DMS 273 (cell line): ENCODE measurements around the gene TMEM94.
"Not testable (repeated sequence)": the region's sequence is repeated elsewhere in the genome, so short reads cannot be mapped to it uniquely, and the experiment has no call there.

Experiments
- DNase-seq: peaks from one replicate; lab custom pipeline; 2025; ENCODE audit not compliant: unreplicated experiment; lab: John Stamatoyannopoulos, UW

The TMEM94 gene

DNA sequence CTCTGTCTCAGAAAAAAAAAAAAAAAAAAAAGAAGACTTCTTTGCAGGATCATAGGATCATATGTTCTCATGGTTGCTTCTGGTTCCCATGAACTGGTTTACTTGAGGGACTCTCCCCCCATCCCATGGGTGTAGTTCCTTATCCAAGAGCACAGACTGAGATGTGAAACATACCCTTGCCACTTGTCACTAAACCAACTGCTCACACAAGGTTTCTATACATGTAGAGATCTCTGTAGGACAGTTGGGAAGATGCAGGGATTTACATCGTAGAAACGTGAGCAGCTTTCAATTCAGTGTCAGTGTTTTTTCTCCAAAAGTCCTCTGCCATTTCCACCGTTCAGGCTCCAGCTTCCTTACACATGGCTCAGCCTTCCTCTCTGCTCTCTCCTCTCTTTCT is 11.1 kb upstream of the TMEM94 start:
- DNase-seq, result no peak

DNA sequence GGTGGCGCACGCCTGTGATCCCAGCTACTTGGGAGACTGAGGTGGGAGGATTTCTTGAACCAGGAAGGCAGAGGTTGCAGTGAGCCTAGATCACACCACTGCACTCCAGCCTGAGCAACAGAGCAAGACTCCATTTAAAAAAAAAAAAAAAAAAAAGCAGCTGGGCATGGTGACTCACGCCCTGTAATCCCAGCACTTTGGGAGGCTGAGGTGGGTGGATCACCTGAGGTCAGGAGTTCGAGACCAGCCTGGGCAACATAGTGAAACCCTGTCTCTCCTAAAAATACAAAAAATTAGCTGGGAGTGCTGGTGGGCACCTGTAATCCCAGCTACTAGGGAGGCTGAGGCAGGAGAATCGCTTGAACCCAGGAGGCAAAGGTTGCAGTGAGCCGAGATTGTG is 10.5 kb upstream of the TMEM94 start:
- DNase-seq, result not testable (repeated sequence)

DNA sequence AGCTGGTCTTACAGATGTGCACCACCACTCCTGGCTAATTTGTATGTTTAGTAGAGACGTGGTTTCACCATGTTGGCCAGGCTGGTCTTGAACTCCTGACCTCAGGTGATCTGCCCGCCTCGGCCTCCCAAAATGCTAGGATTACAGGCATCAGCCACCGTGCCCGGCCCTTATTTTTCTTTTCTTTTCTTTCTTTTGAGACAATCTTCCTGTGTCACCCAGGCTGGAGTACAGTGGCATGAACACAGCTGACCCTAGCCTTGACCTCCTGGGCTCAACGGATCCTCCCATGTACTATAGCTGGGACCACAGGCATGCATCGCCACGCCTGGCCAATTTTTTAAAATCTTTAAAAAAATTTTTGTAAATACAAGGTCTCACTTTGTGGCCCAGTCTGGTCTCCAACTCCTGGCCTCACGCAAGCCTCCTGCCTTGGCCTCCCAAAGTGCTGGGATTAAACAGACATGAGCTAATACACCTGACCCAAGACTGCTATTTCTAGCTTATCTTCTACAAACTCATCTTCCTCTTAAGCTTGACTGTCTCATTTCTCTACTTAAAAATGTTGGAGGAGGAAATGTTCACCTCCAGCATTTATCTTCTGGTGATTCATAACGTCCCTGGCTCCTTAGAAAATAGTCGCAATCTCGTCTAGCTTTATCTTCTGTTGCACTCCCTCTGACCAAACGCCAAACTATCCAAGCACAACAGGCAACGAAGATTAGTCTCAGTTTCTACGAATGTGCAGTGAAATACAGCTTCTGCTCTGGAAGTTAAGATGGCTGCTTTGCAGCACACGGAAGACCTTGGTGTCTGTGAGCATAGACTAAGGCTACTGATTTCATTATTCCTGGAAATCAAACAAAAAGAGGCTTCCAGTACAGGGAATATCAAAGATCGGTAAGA is 8.2 kb upstream of the TMEM94 start:
- no peak for DNase-seq

DNA sequence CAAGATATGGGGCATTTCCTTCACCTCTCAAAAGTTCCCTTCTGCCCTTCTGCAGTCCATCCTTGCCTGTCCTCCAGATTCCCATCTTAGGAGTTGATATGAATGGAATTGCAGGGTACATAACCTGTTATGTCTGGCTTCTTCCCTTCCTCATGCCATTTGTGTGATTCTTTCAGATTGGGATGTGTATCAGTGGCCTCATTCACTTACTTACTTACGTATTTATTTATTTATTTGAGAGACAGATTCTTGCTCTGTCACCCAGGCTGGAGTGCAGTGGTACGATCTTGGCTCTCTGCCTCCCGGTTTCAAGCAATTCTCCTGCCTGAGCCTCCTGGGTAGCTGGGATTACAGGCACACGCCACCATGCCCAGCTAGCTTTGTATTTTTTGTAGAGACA is 6.2 kb upstream of the TMEM94 start:
- DNase-seq, result no peak

DNA sequence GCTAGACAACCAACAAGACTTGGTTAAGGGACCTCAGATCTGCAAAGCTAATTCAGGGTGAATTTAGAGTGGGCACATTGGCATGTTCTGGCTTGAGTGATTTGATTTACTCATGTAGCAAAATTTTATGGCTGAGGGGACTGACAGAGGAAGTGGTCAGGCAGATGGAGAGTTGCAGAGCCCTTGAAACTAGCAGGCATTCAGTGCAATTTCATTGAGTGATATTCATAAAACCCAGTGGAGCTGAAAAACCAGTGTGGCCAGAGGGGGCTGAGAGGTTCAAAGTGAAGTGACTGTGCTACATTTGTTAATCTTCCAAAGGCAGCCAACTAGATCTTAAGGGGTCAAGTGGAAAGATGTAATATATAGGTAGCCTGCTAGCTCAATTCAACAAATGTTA is 2.2 kb upstream of the TMEM94 start:
- DNase-seq, result no peak

DNA sequence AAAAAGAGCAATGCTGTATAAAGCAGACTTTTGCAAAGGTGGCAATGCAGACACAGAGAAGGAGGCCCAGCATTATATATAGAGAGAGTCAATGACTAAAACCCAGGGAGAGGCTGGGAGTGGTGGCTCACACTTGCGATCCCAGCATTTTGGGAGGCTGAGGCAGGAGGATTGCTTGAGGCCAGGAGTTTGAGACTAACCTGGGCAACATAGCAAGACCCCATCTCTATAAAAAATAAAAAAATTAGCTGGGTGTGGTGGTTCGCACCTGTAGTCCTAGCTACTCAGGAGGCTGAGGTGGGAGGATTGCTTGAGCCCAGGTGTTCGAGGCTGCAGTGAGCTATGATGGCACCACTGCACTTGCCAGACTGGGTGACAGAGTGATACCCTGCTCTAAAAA is 1.8 kb upstream of the TMEM94 start:
- not testable (repeated sequence) for DNase-seq

DNA sequence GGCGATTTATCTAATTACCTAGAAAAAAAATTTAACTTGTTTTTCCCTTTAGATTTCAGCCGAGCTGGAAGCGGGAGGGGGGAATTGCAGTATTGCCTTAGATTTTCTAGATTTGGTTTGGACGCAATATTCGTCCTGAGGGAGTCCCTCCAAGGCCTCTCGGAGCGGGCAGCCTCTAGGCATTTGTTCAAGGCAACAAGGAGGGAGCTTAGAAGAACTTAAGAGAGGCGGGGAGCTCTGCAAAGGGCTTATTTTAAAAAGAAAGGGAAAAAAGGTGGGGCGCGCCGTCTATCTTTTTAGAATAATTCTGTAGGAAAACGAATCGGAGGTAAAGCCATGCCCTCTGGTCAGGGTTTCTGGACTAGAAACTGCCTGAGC is 407 bp upstream of the TMEM94 start:
- DNase-seq, result peak; percentile 84

DNA sequence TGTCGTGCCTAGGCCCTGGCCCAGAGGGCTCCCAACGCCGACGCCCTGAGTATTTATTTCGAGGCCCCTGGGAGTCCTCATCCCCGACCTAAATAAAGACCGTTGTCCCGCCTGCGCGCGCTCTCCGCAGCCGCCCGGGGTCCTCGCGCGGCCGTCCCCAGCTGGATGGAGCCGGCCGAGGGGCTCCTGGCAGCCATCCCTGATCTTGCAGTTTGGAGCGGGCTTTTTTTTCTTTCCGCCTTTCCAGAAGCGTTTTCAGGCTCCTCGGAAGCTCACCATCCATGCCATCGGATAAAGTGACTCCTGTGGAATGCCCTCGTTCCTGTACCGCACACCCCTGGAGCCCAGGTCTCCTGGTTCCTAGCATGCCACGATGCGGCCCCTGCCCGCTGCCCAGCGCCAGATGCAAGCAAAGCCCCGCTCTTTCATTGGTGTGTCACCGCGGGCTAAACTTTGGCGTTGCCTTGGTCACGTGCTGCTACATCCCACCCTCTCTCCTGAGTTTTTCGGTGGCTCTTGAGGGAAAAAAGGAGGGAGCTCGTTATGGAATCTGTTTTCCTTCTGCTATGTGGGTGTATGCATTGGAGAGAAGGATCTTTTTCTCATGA is 716 bp downstream of the TMEM94 start:
- peak; percentile 68 for DNase-seq

DNA sequence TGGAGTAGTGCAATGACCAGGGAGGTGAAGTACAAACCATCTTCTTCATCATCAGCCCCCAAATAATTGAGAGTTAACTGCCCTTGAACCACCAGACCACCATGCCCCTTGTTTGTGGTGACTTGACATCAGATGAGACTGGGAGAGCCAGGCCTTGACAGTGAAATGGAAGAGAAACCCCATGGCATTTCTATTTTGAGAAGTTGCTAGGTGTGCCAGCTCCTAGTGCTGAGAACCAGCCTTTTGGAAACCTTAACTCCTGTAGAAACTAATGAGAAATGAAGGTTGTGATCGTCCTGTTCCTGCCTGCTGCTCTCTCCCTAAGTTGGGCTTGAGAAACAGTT is 2.8 kb downstream of the TMEM94 start:
- DNase-seq, result no peak

DNA sequence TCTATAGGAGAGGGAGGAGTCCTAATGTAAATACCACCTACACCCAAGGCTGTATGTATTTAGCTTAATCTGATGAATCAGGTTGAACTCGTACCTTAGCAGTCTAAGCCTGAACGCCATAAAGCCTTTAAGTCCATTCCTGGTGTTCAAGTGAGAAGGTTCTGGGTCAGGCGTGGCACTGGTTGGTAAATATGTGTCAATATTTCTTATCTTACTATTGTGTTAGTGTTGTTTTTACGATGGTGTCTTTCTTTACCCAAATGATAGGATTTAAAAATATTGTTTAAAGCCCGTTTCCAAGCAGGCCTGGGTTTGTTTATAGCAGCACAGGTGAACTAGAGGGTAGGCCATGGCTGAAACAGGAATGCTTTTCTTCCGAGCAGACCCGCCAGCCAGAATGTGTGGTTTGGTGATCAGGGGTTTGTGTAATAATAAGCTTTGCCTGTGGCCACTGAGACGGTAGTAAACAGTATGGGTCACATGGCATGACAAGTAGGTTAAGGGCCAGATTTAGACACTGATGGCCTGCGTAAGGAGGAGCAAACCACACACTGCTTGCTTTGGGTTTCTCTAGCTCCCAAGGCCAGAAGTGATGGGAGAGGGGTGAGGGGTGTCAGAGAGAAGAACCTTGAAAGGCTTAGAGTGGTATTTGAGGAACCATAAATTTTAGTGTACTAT is 3.3 kb downstream of the TMEM94 start:
- no peak for DNase-seq

DNA sequence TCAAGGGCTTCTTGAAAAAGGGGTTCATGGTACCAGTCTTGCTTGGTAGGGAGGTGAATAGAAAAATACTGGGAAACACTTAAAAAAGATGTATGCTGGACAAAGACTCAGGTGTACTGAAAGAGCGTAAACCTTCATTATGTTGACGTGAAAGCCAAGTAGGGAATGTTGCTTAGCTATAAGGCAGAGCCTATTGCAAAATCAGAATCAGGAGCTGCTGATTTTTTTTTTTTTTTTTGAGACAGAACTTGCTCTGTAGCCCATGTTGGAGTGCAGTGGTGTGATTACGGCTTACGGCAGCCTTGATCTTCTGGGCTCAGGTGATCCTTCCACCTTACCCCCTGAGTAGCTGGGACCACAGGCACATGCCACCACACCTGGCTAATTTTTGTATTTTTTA is 3.9 kb downstream of the TMEM94 start:
- no peak for DNase-seq

DNA sequence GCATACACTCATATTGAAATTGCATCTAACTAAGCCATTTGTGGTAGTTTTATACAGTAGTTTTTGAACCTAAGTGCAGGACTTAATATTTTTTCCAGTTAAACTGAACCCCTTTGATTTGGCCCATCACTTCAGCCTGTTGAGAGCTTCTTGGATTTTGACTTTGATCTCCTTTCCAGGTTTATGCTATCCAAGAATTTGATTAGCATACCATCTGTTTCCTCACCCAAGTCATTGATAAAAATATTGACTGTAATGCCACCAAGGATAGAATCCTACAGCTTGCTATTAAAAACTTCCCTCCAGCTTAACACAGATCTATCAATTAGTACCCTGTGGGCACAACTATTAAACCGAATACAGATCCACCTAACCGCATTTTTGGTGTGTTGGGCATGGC is 7.2 kb downstream of the TMEM94 start:
- no peak for DNase-seq

DNA sequence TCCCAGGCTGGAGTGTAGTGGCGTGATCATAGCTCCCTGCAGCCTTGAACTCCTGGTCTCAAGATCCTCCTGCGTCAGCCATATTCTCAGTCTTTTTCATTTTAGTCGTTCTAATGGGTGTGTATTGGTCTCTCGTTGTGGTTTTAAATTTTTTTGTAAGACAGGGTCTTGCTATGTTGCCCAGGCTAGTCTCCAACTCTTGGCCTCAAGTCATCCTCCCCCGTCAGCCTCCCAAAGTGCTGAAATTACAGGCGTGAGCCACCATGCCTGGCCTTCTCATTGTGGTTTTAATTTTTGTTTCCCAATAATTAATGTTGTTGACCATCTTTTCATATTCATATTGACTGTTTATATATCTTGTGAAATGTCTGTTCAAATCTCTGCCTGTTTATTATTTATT is 8.6 kb downstream of the TMEM94 start:
- no peak for DNase-seq

DNA sequence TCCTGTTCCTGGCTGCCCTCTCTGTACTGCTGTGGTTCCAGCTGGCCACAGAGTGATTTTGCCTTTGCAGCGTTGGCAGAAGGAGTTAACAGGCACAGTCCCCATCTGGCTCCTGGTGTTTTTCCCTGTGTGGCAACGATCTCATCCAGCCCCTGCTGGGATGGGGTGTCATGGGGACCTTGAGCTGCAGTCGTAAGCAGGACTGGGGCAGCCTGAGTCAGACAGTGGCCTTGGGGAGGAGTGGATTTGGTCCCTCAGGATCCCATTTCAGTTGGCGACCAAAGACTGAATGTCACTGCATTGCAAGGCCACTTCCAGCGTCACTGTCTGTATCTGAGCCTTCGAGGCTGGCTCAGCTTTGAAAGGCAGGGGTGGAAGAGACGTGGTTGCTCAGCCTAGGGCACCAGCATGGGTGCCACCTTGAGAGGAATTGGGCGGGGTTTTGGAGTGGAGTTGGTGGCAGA is 11.9 kb downstream of the TMEM94 start:
- peak; percentile 70 for DNase-seq

DNA sequence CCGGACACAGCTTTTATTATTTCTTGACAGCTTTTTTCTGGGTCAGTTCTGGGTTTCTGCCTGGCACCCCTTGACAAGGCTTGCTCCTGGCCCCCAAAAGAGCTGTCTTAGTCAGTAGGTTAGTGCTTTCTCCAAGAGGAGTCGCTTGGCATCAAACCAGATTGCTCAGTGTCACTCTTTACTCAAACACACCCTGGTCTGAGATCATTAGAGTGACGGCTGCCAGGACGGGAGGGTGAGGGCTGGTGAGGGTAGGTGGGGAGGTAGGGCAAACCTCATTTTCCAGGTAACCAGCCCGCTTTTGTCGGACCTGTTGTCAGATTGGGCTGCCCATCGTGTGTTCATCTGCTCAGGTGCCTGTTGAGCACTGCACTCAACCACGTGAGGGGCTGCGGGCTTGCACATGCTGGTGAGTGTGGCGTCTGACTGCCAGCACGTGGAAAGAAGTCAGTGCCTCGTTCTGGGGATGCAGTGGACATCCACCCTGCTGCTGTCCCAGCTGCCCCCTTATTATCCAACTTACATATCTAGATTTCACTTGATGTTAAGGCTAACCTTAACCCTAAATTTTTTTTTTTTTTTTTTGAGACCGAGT is 12.4 kb downstream of the TMEM94 start:
- DNase-seq, result no peak

DNA sequence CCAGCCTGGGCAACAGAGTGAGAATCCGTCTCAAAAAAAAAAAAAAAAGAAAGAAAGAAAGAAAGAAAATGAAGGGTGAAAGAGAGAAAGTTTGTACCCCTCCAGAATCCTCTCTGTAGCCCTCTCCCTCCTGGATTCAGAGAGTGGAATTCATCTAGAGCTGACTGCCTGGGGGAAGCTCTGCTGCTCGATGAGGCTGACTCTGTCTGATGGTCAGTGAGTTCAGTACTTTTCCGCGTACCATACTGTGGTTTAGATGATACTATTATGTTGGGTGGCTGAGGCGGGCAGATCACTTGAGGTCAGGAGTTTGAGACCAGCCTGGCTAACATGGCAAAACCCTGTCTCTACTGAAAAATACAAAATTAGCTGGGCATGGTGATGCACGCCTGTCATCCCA is 14.8 kb downstream of the TMEM94 start:
- DNase-seq, result no peak

DNA sequence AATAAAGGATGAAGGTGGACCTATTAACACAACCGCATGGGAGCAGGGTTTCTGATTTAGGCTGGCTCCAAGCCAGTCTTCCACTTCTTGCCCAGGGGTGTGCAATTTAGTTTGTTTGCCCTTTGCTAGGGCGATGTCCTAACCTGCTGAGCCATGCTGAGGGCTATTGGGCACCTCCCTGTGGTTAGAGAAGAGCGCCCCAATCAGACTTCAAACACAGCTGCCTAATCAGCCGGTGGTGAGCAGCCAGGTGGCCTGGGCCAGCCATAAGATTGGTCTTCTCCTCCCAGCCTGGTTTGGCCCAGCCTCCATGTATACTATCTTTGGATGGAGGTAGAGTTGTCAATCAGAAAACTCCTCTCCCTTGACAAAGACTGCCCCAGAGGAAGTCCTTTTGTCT is 15.7 kb downstream of the TMEM94 start:
- DNase-seq, result no peak

DNA sequence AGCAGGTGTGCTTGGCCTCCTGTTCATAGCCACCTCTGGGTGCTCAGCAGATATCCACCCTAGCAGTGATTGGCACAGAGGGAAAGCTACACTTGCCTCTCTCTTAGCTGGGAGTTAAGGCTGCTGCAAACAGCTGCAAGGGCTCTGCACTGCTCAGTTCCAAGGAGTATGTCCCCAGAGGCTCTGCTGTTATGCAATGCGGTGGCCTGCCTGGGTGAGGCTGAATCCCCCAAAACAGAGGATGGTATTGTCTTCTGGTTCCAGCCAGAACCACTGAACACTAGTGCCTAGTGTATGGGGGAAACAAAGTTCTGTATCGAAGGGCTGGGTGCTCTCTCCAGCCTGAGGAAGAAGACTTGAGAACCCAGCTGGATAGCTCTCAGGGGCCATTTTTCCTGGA is 16.8 kb downstream of the TMEM94 start:
- no peak for DNase-seq

DNA sequence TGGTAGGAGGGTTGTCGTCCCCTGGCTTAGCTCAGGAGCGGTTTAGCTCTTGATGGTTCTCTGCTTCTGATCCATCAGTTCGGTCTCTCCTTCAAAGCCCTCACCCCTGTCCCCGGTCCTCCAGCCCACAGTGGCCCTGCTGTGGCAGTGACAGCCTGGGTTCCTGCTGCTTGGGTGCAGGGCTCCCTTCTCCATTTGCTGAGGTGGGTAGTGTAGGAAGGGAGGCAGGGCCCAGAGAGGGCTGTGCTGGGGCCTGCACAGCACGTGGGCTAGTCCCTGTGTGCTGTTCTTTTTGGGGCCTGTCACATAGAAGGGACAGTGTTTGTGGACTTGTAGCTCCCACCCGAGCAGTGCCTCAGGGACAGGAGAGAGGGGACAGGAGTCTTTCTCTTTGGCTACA is 18.3 kb downstream of the TMEM94 start:
- DNase-seq, result no peak

DNA sequence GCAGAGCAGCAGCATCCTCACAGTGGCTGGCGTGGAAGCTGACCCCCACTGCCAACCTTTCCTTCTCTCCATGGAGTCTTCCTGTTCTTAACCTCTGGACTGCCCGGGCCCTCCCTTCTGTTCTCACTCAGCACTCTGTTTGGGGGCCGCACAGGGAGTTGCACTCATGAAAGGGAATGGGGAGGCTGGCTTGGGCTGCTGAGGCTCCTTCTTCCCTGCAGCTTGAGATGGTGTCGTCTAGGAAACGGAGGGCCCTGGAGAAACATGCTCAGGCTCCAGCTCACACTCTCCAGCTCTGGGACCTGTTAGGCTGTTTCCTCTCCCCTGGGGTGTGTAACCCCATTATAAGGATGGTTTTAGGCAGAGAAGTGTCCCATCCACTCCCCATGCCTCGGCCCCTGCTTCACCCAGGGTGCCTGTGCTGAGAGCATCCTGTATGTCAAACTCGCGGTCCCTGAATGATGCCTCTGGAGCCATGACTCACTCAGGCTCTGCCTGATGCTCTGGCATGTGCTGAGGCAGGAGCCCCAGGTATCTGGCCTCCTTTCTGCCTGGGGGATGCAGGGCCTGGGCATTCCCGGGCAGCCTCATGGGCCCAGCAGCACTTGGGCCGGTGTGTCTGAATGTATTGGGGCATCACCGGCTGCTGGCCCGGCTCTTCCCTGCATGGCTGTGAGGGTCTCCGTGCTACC is 18.9 kb downstream of the TMEM94 start:
- no peak for DNase-seq

DNA sequence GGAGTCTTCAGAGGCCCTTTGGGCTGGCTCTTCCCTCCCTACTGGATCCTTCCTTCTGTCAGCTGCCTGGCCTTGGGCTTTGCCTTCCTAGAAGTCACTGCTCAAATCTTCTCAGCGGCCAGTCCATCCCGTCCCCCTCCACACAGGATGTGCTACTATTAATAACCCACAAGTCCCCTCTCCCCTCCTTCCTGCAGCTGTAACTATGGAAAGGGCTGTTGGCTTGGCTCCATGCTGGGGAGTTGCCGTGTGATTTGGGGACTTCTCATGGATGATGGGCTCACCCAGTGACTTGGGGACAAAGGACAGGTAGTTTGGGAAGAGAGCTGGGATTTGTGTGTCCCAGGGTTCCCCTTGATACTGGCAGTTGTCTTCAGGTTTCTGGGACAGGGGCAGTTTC is 19.4 kb downstream of the TMEM94 start:
- DNase-seq, result no peak
